B cell (primary cell): ENCODE measurements around the gene N4BP2L2.

Experiments used
- EZH2 ChIP-seq: IDR thresholded peaks from 2 replicates; pipeline ENCODE4 v1.6.1; 2012; ENCODE audit warnings: borderline replicate concordance, low read depth, mild to moderate bottlenecking, moderate library complexity, low read length; ENCODE audit not compliant: insufficient read depth, poor library complexity, severe bottlenecking
- TF ChIP-seq, protein P1 (sequence below): fragments of 200-600 bp; IDR thresholded peaks from one replicate; pipeline ENCODE4 v1.8.0; 2022; ENCODE audit warnings: antibody characterized with exemption, mild to moderate bottlenecking

DNA sequence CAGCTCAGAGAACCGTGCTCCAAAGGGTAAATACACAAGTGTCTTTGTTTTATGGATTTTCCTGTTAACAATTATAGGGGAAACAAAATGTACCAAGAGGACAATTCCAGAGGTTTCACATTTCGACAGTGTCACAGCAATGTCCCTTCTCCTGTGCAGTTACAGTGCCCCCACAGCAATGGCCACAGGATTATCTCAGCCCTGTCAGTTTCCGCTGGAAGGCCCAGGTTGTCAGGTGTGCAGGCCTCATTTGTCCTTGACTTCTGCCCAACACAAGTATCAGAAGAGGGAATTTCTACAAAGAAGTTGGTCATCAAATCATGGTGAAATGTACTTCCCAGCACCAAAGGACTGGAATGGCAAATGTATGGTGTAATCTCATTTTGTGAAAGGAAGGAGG is 11.2 kb upstream of the N4BP2L2 start:
- TF ChIP-seq, protein P1, sequence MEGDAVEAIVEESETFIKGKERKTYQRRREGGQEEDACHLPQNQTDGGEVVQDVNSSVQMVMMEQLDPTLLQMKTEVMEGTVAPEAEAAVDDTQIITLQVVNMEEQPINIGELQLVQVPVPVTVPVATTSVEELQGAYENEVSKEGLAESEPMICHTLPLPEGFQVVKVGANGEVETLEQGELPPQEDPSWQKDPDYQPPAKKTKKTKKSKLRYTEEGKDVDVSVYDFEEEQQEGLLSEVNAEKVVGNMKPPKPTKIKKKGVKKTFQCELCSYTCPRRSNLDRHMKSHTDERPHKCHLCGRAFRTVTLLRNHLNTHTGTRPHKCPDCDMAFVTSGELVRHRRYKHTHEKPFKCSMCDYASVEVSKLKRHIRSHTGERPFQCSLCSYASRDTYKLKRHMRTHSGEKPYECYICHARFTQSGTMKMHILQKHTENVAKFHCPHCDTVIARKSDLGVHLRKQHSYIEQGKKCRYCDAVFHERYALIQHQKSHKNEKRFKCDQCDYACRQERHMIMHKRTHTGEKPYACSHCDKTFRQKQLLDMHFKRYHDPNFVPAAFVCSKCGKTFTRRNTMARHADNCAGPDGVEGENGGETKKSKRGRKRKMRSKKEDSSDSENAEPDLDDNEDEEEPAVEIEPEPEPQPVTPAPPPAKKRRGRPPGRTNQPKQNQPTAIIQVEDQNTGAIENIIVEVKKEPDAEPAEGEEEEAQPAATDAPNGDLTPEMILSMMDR = no peak
- TF ChIP-seq EZH2 = no peak
